AG04449 (cell line): ENCODE measurements around the gene ZNF524.

Experiments
- CTCF ChIA-PET: fragments of 350-600 bp; formaldehyde crosslinking; extraction: SDS; loops from one replicate; lab custom pipeline; 2021; ENCODE audit warnings: antibody characterized with exemption; lab: Yijun Ruan, JAX
- POLR2A ChIA-PET: fragments of 400-600, 350-600 bp; formaldehyde crosslinking; extraction: SDS; loops from one replicate; lab custom pipeline; 2020; ENCODE audit warnings: antibody characterized with exemption, inconsistent platforms; lab: Yijun Ruan, JAX
- DNase-seq: peaks from one replicate; pipeline ENCODE4 v3.0.0-alpha.2; 2010; ENCODE audit warnings: low read depth, low spot score
- H3K4me3 ChIP-seq: 2 replicates; pipeline ENCODE4 v1.5.1; 2011; ENCODE audit warnings: low read depth, mild to moderate bottlenecking, control low read depth, low read length
- CTCF ChIP-seq: IDR thresholded peaks from one replicate; pipeline ENCODE4 v1.5.1; 2011; ENCODE audit warnings: mild to moderate bottlenecking, moderate library complexity, low read length, control low read depth, inconsistent platforms; ENCODE audit not compliant: insufficient read depth; ENCODE audit errors: missing control alignments

ZNF524 gene

GRCh38 chr19:55603581-55604292, 3.6 kb downstream of the ZNF524 start:
- CTCF ChIA-PET: interaction anchor here (1.0 to 3.9 kb wide), 5 partner anchors 10 to 136 kb away, joined by 3 to 36 read pairs (median 4); no protein-coding TSS in a partner anchor
- H3K4me3 ChIP-seq: no peak overlapping the region
- POLR2A ChIA-PET: interaction anchor here (1.1 kb wide), 1 partner anchor 18 kb away, joined by 3 read pairs; no protein-coding TSS in a partner anchor
- DNase-seq: no peak
- no peak for TF ChIP-seq CTCF

- POLR2A ChIA-PET: interaction anchor here (0.6 to 1.5 kb wide), 7 partner anchors 19 to 543 kb away, joined by 3 to 6 read pairs (median 5); partner anchors contain the start of genes ZNF581 and ZNF784
- DNase-seq: peak; percentile 65
- CTCF ChIA-PET: interaction anchor here (0.7 to 4.3 kb wide), 25 partner anchors 8 to 517 kb away, joined by 3 to 70 read pairs (median 6); partner anchors contain the start of gene ZNF784
- no peak for TF ChIP-seq CTCF
- H3K4me3 ChIP-seq: peak overlapping the region; percentile 96
Observed at GRCh38 chr19:55605207-55605636, 5.1 kb downstream of the ZNF524 start.

DNA sequence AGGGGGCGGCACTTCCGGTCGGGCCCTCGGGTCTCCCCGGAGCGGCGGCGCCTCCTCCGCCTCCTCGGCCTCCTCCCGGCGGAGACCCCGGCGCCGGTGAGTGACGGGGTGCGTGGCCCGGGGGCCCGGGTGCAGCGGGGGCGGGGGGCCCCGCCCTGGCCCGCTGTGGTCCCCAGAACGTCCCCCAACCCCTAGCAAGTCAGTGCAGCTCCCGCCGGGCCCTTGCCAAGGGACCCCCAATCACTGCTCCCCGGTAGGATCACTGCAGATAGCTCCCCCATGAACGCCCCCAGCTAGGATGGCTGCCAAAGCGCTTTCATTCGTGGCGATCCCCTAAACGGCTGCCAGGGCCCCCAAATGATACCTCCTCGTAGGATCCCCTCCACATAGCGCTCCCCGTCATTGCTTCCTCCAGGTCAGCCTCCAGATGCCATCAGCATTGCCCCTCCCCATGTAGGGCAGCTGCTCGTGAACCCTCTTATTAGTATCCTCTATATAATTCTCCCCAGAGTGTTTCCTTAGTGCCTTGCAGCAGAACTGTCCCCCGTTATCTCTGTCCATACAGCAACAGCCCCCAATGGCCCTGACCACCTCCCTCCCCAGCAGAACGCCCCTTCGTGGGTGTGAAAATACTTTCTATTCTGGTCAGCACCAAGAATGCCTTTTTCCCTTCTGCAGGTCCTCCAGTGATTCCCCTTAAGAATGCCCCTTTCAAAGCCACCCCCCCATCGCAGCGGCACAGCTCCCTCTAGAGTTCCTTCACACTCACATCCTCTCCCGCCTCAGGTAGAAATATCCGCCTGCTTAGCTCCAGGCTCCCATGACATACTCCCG, 5.8 kb downstream of the ZNF524 start, which contains the start of gene ZNF865:
TSS of gene ZNF865 (plus strand) at position 11 of the 834 bp plus-strand sequence. CDS start 7,972 bp downstream, outside the sequence.
- peak within 1 kb of the TSS; percentile 96 for H3K4me3 ChIP-seq
- peak; percentile 88 for TF ChIP-seq CTCF
- no peak for DNase-seq
- ChIA-PET CTCF (interaction anchor here (0.7 to 4.3 kb wide), 36 partner anchors 10 to 518 kb away, joined by 3 to 70 read pairs (median 6); partner anchors contain the start of genes NAT14, ZNF579 and ZNF784), POLR2A (interaction anchor here (0.7 to 1.5 kb wide), 9 partner anchors 12 to 119 kb away, joined by 3 to 6 read pairs (median 3); partner anchors contain the start of genes ZNF579, ZNF581 and ZNF784)

- H3K4me3 ChIP-seq: peak overlapping the region; percentile 96
- no peak for DNase-seq
- TF ChIP-seq CTCF: no peak
- POLR2A ChIA-PET: interaction anchor here (0.5 to 1.5 kb wide), 10 partner anchors 11 to 119 kb away, joined by 3 to 6 read pairs (median 3); partner anchors contain the start of genes ZNF579, ZNF581 and ZNF784
- CTCF ChIA-PET: interaction anchor here (0.7 to 4.3 kb wide), 33 partner anchors 9 to 466 kb away, joined by 3 to 70 read pairs (median 6); partner anchors contain the start of genes NAT14, ZNF579 and ZNF784
Observed at GRCh38 chr19:55606471-55606787, 6.3 kb downstream of the ZNF524 start.

- TF ChIP-seq CTCF: no peak
- peak overlapping the region; percentile 96 for H3K4me3 ChIP-seq
- POLR2A ChIA-PET: interaction anchor here (0.5 to 1.5 kb wide), 6 partner anchors 11 to 120 kb away, joined by 3 to 5 read pairs (median 3); partner anchors contain the start of gene ZNF579
- CTCF ChIA-PET: interaction anchor here (0.8 to 4.3 kb wide), 28 partner anchors 9 to 466 kb away, joined by 3 to 70 read pairs (median 6); partner anchors contain the start of genes NAT14, ZNF579 and ZNF784
- no peak for DNase-seq
Observed at GRCh38 chr19:55606817-55607216, 6.7 kb downstream of the ZNF524 start.
